HCT116 (cell line): ENCODE measurements around the gene LCE7A. TPM values are rescaled to one million over a fixed set of nuclear protein-coding genes. Genes with fewer than 3 reads are reported as not detected.

Experiments
- ATAC-seq: fragments of 200-7000 bp; cut with Tn5 transposase; 2 replicates; pipeline ENCODE4 v1.9.1; 2020; ENCODE audit warnings: mild to moderate bottlenecking, moderate library complexity
- BruUV-seq: library from RNA; stranded (reverse); fragments of 400-500 nt; replicated peaks from 2 replicates; lab custom pipeline; 2021; lab: Mats Ljungman, UMichigan
- CTCF ChIA-PET: fragments of 300-600 bp; sonication (Branson Sonifier 250); formaldehyde crosslinking; loops from one replicate; lab custom pipeline; 2021; ENCODE audit warnings: antibody characterized with exemption; lab: Charles Lee
- POLR2A ChIA-PET: fragments of 300-600, 350-600 bp; sonication (Branson Sonifier 250); formaldehyde crosslinking; loops from one replicate; lab custom pipeline; 2021; ENCODE audit warnings: antibody characterized with exemption; lab: Charles Lee
- RAD21 ChIA-PET, 2 experiments: fragments of 300-600 bp; sonication (Branson Sonifier 250); formaldehyde crosslinking; loops; one replicate each; lab custom pipeline; 2023; ENCODE audit warnings: low total read pairs in 2 of 2; ENCODE audit not compliant: uncharacterized antibody in 2 of 2, unreplicated experiment in 2 of 2, low non-redundant PET in 1 of 2; lab: Charles Lee
- DNase-seq: peaks from one replicate; pipeline ENCODE4 v3.0.0-alpha.2; 2010; ENCODE audit warnings: low read depth, low spot score
- H2AFZ ChIP-seq: fragments of 200-600 bp; shearing (Covaris generic), sonication (generic); 2 replicates; pipeline ENCODE4 v1.6.1; 2017; ENCODE audit warnings: low read depth, mixed run types, mixed read lengths, antibody characterized with exemption, low read length; ENCODE audit not compliant: poor library complexity, severe bottlenecking
- H3K27ac ChIP-seq: 2 replicates; pipeline ENCODE4 v1.5.1; 2012; ENCODE audit warnings: low read depth, low read length
- H3K27me3 ChIP-seq: fragments of 200-600 bp; sonication (generic); 2 replicates; pipeline ENCODE4 v1.6.1; 2016; ENCODE audit warnings: mixed run types, low read length, mixed read lengths; ENCODE audit not compliant: insufficient read depth
- H3K36me3 ChIP-seq, 2 experiments: fragments of 200-500 bp in 1 of 2; fragments of 200-600 bp in 1 of 2; sonication (Bioruptor generic) in 1 of 2; sonication (generic) in 1 of 2; 2 replicates each; pipeline versions ENCODE4 v1.5.1 to v1.6.1; 2014 to 2016; ENCODE audit warnings: low read length in 2 of 2, inconsistent platforms in 1 of 2, mixed read lengths in 1 of 2, mixed run types in 1 of 2; ENCODE audit not compliant: insufficient read depth in 2 of 2, control insufficient read depth in 1 of 2
- H3K4me1 ChIP-seq, 2 experiments: fragments of 200-600 bp in 1 of 2; sonication (generic) in 1 of 2; 2 replicates each; pipeline versions ENCODE4 v1.5.1 to v1.6.1; 2012 to 2017; ENCODE audit warnings: low read length in 2 of 2, inconsistent platforms in 1 of 2, mild to moderate bottlenecking in 1 of 2, mixed read lengths in 1 of 2, mixed run types in 1 of 2, moderate library complexity in 1 of 2; ENCODE audit not compliant: insufficient read depth in 2 of 2, control insufficient read depth in 1 of 2
- H3K4me2 ChIP-seq: fragments of 200-600 bp; sonication (generic); 2 replicates; pipeline ENCODE4 v1.6.1; 2017; ENCODE audit warnings: mixed run types, low read length, mixed read lengths
- H3K4me3 ChIP-seq, 2 experiments: fragments of 200-600 bp in 1 of 2; sonication (generic) in 1 of 2; replicated peaks in 1 of 2; 2 replicates each; pipeline ENCODE4 v1.5.1; 2011 to 2016; ENCODE audit warnings: low read length in 2 of 2, control low read depth in 1 of 2, low read depth in 1 of 2, mild to moderate bottlenecking in 1 of 2, mixed read lengths in 1 of 2, mixed run types in 1 of 2
- H3K79me2 ChIP-seq: fragments of 200-600 bp; sonication (generic); 2 replicates; pipeline ENCODE4 v1.6.1; 2017; ENCODE audit warnings: mild to moderate bottlenecking, mixed run types, low read length, moderate library complexity, mixed read lengths; ENCODE audit not compliant: insufficient read depth
- H3K9ac ChIP-seq: fragments of 200-600 bp; sonication (generic); 2 replicates; pipeline ENCODE4 v1.6.1; 2016; ENCODE audit warnings: low read length, mixed read lengths
- H3K9me2 ChIP-seq: fragments of 200-600 bp; sonication (generic), shearing (Covaris generic); 2 replicates; pipeline ENCODE4 v1.6.1; 2017; ENCODE audit warnings: mixed run types, mild to moderate bottlenecking, moderate library complexity; ENCODE audit not compliant: insufficient read depth
- H3K9me3 ChIP-seq, 2 experiments: fragments of 200-500 bp in 1 of 2; fragments of 200-600 bp in 1 of 2; sonication (Bioruptor generic) in 1 of 2; sonication (generic) in 1 of 2; 2 replicates each; pipeline ENCODE4 v1.6.1; 2014 to 2017; ENCODE audit warnings: low read length in 2 of 2, mixed read lengths in 2 of 2, inconsistent platforms in 1 of 2, low read depth in 1 of 2, mild to moderate bottlenecking in 1 of 2, mixed run types in 1 of 2, moderate library complexity in 1 of 2; ENCODE audit not compliant: control insufficient read depth in 1 of 2, insufficient read depth in 1 of 2
- H4K20me1 ChIP-seq: fragments of 200-600 bp; sonication (generic), shearing (Covaris generic); 2 replicates; pipeline ENCODE4 v1.6.1; 2017; ENCODE audit warnings: mixed run types, mild to moderate bottlenecking, moderate library complexity; ENCODE audit not compliant: insufficient read depth
- ATF3 ChIP-seq: IDR thresholded peaks from 2 replicates; pipeline ENCODE4 v1.6.1; 2012
- CEBPB ChIP-seq: IDR thresholded peaks from 2 replicates; pipeline ENCODE4 v1.6.1; 2012; ENCODE audit warnings: low read depth
- ELF1 ChIP-seq: IDR thresholded peaks from 2 replicates; pipeline ENCODE4 v1.6.1; 2012; ENCODE audit warnings: low read depth, borderline replicate concordance
- FOSL1 ChIP-seq: IDR thresholded peaks from 2 replicates; pipeline ENCODE4 v1.6.1; 2012; ENCODE audit warnings: low read depth
- JUND ChIP-seq: IDR thresholded peaks from 2 replicates; pipeline ENCODE4 v1.6.1; 2012
- SIN3A ChIP-seq: IDR thresholded peaks from 2 replicates; pipeline ENCODE4 v1.6.1; 2012; ENCODE audit warnings: low read depth
- SP1 ChIP-seq: IDR thresholded peaks from 2 replicates; pipeline ENCODE4 v1.6.1; 2012; ENCODE audit warnings: low read depth
- YY1 ChIP-seq: IDR thresholded peaks from 2 replicates; pipeline ENCODE4 v1.6.1; 2011; ENCODE audit warnings: low read length, low read depth, moderate library complexity, mild to moderate bottlenecking; ENCODE audit not compliant: insufficient replicate concordance; ENCODE audit errors: extremely low read depth
- ZFX ChIP-seq: fragments of 450-650 bp; IDR thresholded peaks from 2 replicates; pipeline ENCODE4 v1.6.1; 2017
- ZNF274 ChIP-seq: fragments of 200-500 bp; sonication (Bioruptor generic); IDR thresholded peaks from 2 replicates; pipeline ENCODE4 v1.6.1; 2014; ENCODE audit warnings: mild to moderate bottlenecking, low read depth, low read length, inconsistent platforms
- intact Hi-C: fragments of 100-400 bp; cut with micrococcal nuclease; formaldehyde crosslinking; loops from 2 replicates; pipeline ENCODE4 v1.10.0; 2022
- total RNA-seq: library from RNA; stranded (reverse); gene quantifications from one replicate; pipeline ENCODE4 v1.2.1, GENCODE V29; 2021; ENCODE audit not compliant: unreplicated experiment
- TF ChIP-seq, protein P1 (sequence below), 3 experiments: fragments of 200-600 bp in 1 of 3; sonication (generic) in 1 of 3; IDR thresholded peaks in 2 of 3; conservative IDR thresholded peaks in 1 of 3; 2 replicates each; pipeline ENCODE4 v1.5.1; 2012 to 2017; ENCODE audit warnings: low read depth in 2 of 3, low read length in 2 of 3, antibody characterized with exemption in 1 of 3, borderline replicate concordance in 1 of 3, control low read depth in 1 of 3, mild to moderate bottlenecking in 1 of 3, mixed read lengths in 1 of 3, mixed run types in 1 of 3, moderate library complexity in 1 of 3; ENCODE audit not compliant: insufficient read depth in 1 of 3

The LCE7A gene
- total RNA-seq, 1 experiment from 2014 or later, result not detected

GRCh38 chr1:152879559-152880198 is 19.9 kb downstream of the LCE7A start (continued):
- TF ChIP-seq, protein P1, sequence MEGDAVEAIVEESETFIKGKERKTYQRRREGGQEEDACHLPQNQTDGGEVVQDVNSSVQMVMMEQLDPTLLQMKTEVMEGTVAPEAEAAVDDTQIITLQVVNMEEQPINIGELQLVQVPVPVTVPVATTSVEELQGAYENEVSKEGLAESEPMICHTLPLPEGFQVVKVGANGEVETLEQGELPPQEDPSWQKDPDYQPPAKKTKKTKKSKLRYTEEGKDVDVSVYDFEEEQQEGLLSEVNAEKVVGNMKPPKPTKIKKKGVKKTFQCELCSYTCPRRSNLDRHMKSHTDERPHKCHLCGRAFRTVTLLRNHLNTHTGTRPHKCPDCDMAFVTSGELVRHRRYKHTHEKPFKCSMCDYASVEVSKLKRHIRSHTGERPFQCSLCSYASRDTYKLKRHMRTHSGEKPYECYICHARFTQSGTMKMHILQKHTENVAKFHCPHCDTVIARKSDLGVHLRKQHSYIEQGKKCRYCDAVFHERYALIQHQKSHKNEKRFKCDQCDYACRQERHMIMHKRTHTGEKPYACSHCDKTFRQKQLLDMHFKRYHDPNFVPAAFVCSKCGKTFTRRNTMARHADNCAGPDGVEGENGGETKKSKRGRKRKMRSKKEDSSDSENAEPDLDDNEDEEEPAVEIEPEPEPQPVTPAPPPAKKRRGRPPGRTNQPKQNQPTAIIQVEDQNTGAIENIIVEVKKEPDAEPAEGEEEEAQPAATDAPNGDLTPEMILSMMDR (IDR thresholded peaks at IDR 0.05 in 2 of 3, conservative IDR thresholded peaks at IDR 0.05 in 1 of 3; ENCODE audit: borderline replicate concordance in 1 of 3, insufficient read depth in 1 of 3, low read depth in 2 of 3, low read length in 2 of 3), result no peak
- no peak for TF ChIP-seq SP1
- TF ChIP-seq YY1, result no peak
- no peak for TF ChIP-seq ZNF274
- no peak for TF ChIP-seq ATF3
- TF ChIP-seq ELF1, result no peak
- no peak for TF ChIP-seq CEBPB
- TF ChIP-seq FOSL1, result no peak
- no peak for TF ChIP-seq ZFX
- no peak for TF ChIP-seq JUND

DNA sequence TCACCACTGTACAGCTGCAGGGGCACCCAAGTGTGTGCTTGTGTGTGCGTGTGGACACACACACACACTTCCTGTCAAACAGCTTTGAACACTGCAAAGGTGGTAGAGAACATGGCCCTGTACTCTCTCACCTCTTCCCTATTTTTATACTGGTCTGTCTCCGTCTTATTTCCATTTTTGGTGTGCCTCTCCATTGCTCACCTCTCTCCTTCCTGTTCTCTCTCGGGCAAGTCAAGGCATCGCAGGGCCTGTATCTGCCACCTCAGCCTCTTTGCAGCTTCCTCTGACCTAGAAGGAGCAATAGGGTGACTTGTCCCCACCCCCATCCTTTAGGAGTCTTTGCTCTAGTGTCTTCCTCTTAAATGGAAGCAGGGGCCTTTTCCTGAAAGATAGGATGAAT is 20.5 kb downstream of the LCE7A start:
- TF ChIP-seq SIN3A, result no peak
- no peaks in the 10 kb centered on the region for H3K36me3 ChIP-seq
- no peak overlapping the region for H3K4me3 ChIP-seq
- no peaks in the 10 kb centered on the region for H3K9me3 ChIP-seq
- H3K79me2 ChIP-seq, result no peaks in the 10 kb centered on the region
- no peaks in the 10 kb centered on the region for H3K4me1 ChIP-seq
- no peak overlapping the region for H3K27ac ChIP-seq
- H2AFZ ChIP-seq, result no peak overlapping the region
- peaks cover 14% of the 10 kb centered on the region; the same call in 1 of the 2 replicates for H3K27me3 ChIP-seq
- no peaks in the 10 kb centered on the region for H4K20me1 ChIP-seq
- DNase-seq, result no peak
- POLR2A ChIA-PET, result no interaction called here
- H3K4me2 ChIP-seq, result no peak overlapping the region
- RAD21 ChIA-PET, result no interaction called here
- no peak overlapping the region for H3K9ac ChIP-seq
- no peak for ATAC-seq
- H3K9me2 ChIP-seq, result no peaks in the 10 kb centered on the region
- BruUV-seq, result no TSS peak
- intact Hi-C loops, result no loop called here
- CTCF ChIA-PET, result no interaction called here
